Tibial nerve (tissue), 3 donors: Measurements from ENCODE around the gene STAT4.

Experiments used
- POLR2A ChIP-seq, 2 donors: fragments of 450-650 bp; IDR thresholded peaks; one replicate each; pipeline ENCODE4 v1.6.1; 2017; ENCODE audit warnings: antibody characterized with exemption in 2 of 2, mild to moderate bottlenecking in 2 of 2, moderate library complexity in 2 of 2
- TF ChIP-seq, protein P1 (sequence below), 5 experiments: fragments of 200-600 bp in 3 of 5; fragments of 450-650 bp in 2 of 5; sonication (generic) in 3 of 5; IDR thresholded peaks; one replicate each; pipeline ENCODE4 v1.5.1; 2016 to 2019; ENCODE audit warnings: antibody characterized with exemption in 5 of 5, mild to moderate bottlenecking in 3 of 5, moderate library complexity in 2 of 5

DNA sequence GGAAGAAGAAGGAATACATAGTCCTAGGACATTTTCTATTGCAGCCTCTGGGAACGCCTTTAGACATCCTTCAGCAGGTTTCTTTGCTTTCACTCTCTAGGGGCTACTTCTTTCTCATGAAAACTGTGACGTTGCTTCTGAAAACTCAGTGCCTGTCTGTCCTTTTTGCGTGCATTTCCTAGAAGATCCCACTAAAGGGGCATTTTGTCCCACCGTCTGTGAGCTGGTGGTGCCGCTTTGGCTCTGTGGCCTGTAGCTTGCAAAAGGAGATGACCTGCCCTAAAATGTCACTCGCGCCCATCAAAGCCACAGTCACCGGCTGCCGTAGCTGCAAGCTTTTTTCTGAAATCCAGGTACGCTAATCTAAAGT is 579 bp downstream of the STAT4 start:
- TF ChIP-seq, protein P1, sequence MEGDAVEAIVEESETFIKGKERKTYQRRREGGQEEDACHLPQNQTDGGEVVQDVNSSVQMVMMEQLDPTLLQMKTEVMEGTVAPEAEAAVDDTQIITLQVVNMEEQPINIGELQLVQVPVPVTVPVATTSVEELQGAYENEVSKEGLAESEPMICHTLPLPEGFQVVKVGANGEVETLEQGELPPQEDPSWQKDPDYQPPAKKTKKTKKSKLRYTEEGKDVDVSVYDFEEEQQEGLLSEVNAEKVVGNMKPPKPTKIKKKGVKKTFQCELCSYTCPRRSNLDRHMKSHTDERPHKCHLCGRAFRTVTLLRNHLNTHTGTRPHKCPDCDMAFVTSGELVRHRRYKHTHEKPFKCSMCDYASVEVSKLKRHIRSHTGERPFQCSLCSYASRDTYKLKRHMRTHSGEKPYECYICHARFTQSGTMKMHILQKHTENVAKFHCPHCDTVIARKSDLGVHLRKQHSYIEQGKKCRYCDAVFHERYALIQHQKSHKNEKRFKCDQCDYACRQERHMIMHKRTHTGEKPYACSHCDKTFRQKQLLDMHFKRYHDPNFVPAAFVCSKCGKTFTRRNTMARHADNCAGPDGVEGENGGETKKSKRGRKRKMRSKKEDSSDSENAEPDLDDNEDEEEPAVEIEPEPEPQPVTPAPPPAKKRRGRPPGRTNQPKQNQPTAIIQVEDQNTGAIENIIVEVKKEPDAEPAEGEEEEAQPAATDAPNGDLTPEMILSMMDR (IDR thresholded peaks at IDR 0.05) = no peak
- no peak for TF ChIP-seq POLR2A (IDR thresholded peaks at IDR 0.05)
